Caco-2 (cell line): Measurements from ENCODE around the gene H2BK1. TPM values are rescaled to one million over a fixed set of nuclear protein-coding genes. Genes with fewer than 3 reads are reported as not detected.
A peak's percentile ranks its signal among the peaks of the same experiment; 100 is the strongest.

Source experiments
- BruUV-seq: library from RNA; stranded (reverse); fragments of 400-500 nt; replicated peaks from 2 replicates; lab custom pipeline; 2021; lab: Mats Ljungman, UMichigan
- CTCF ChIA-PET: fragments of 300-600 bp; sonication (Branson Sonifier 250); formaldehyde crosslinking; loops from one replicate; lab custom pipeline; 2022; ENCODE audit warnings: antibody characterized with exemption; lab: Charles Lee
- POLR2A ChIA-PET: fragments of 300-600 bp; sonication (Branson Sonifier 250); formaldehyde crosslinking; loops from one replicate; lab custom pipeline; 2022; ENCODE audit warnings: antibody characterized with exemption; lab: Charles Lee
- DNase-seq, 2 experiments: peaks; one replicate each; pipeline versions ENCODE4 v3.0.0 to v3.0.0-alpha.2; 2020 to 2022
- H3K27me3 ChIP-seq: replicated peaks from 2 replicates; pipeline ENCODE4 v1.6.0; 2011; ENCODE audit warnings: low read length; ENCODE audit not compliant: control insufficient read depth, insufficient read depth
- H3K36me3 ChIP-seq: 2 replicates; pipeline ENCODE4 v1.5.1; 2011; ENCODE audit warnings: low read length; ENCODE audit not compliant: control insufficient read depth, insufficient read depth
- H3K4me1 ChIP-seq: fragments of 250-450 bp; sonication (Bioruptor Pico); 2 replicates; pipeline ENCODE4 v1.5.1; 2020; ENCODE audit warnings: mild to moderate bottlenecking
- H3K4me3 ChIP-seq: 2 replicates; pipeline ENCODE4 v1.5.1; 2011; ENCODE audit warnings: low read depth, mild to moderate bottlenecking, control low read depth, low read length
- H3K9me3 ChIP-seq: fragments of 250-450 bp; sonication (Bioruptor Pico); 2 replicates; pipeline ENCODE4 v1.5.1; 2020; ENCODE audit warnings: mild to moderate bottlenecking, moderate library complexity
- H3K27ac Mint-ChIP-seq: one replicate; pipeline ENCODE4 v1.8.0; 2022; ENCODE audit warnings: mixed read lengths; ENCODE audit not compliant: unreplicated experiment
- H3K27me3 Mint-ChIP-seq: one replicate; pipeline ENCODE4 v1.8.0; 2022; ENCODE audit warnings: mixed read lengths; ENCODE audit not compliant: insufficient read depth, unreplicated experiment
- H3K36me3 Mint-ChIP-seq: one replicate; pipeline ENCODE4 v1.8.0; 2022; ENCODE audit warnings: mild to moderate bottlenecking, mixed read lengths; ENCODE audit not compliant: insufficient read depth, unreplicated experiment
- H3K4me1 Mint-ChIP-seq: one replicate; pipeline ENCODE4 v1.8.0; 2022; ENCODE audit warnings: low read depth, mixed read lengths; ENCODE audit not compliant: unreplicated experiment
- H3K4me3 Mint-ChIP-seq: one replicate; pipeline ENCODE4 v1.8.0; 2022; ENCODE audit warnings: mild to moderate bottlenecking, moderate library complexity, mixed read lengths; ENCODE audit not compliant: unreplicated experiment
- H3K9me3 Mint-ChIP-seq: one replicate; pipeline ENCODE4 v1.8.0; 2022; ENCODE audit warnings: mixed read lengths; ENCODE audit not compliant: unreplicated experiment
- CTCF ChIP-seq, 2 experiments: fragments of 200-600 bp in 1 of 2; IDR thresholded peaks; 1 replicate in 1 of 2; 2 replicates in 1 of 2; pipeline versions ENCODE4 v1.5.1 to v1.8.0; 2011 to 2022; ENCODE audit warnings: antibody characterized with exemption in 1 of 2, control low read depth in 1 of 2, inconsistent platforms in 1 of 2, low read depth in 1 of 2, low read length in 1 of 2, mild to moderate bottlenecking in 1 of 2, moderate library complexity in 1 of 2; ENCODE audit not compliant: insufficient read depth in 1 of 2, severe bottlenecking in 1 of 2, unreplicated experiment in 1 of 2
- intact Hi-C: fragments of 100-400 bp; cut with micrococcal nuclease; formaldehyde crosslinking; loops from one replicate; pipeline ENCODE4 v1.10.0; 2022; ENCODE audit not compliant: unreplicated experiment
- total RNA-seq: library from RNA; stranded (reverse); gene quantifications from 2 replicates; pipeline ENCODE4 v1.2.3, GENCODE V29; 2022

The H2BK1 gene
- total RNA-seq, 1 experiment from 2014 or later: not detected

GRCh38 chr7:151177310-151177709 lies 33.0 kb downstream of the H2BK1 start:
- BruUV-seq: no TSS peak
- peak in 1 of 2 experiments; percentile 20 for DNase-seq
- no peaks in the 10 kb centered on the region for H3K9me3 Mint-ChIP-seq

GRCh38 chr7:151176401-151176800 lies 33.9 kb downstream of the H2BK1 start:
- no peak overlapping the region for H3K27ac Mint-ChIP-seq
- BruUV-seq: no TSS peak
- no peaks in the 10 kb centered on the region for H3K9me3 ChIP-seq
- intact Hi-C loops: no loop called here
- no peaks in the 10 kb centered on the region for H3K36me3 Mint-ChIP-seq
- CTCF ChIA-PET: interaction anchor here (0.8 kb wide), 1 partner anchor 53 kb away, joined by 3 read pairs; no protein-coding TSS in a partner anchor
- no peaks in the 10 kb centered on the region for H3K4me1 ChIP-seq
- TF ChIP-seq CTCF (IDR thresholded peaks at IDR 0.05; ENCODE audit: insufficient read depth in 1 of 2, low read depth in 1 of 2, low read length in 1 of 2, severe bottlenecking in 1 of 2, unreplicated experiment in 1 of 2): no peak
- no peak overlapping the region for H3K4me3 ChIP-seq
- no peak overlapping the region for H3K4me3 Mint-ChIP-seq
- H3K36me3 ChIP-seq: no peaks in the 10 kb centered on the region
- H3K27me3 Mint-ChIP-seq: peaks cover 23% of the 10 kb centered on the region
- POLR2A ChIA-PET: no interaction called here
- H3K4me1 Mint-ChIP-seq: no peaks in the 10 kb centered on the region
- DNase-seq: peak in 1 of 2 experiments; percentile 20
- H3K27me3 ChIP-seq: no peaks in the 10 kb centered on the region
- H3K9me3 Mint-ChIP-seq: no peaks in the 10 kb centered on the region

More at GRCh38 chr7:151177310-151177709, 33.0 kb downstream of the H2BK1 start:
- TF ChIP-seq CTCF (IDR thresholded peaks at IDR 0.05; ENCODE audit: insufficient read depth in 1 of 2, low read depth in 1 of 2, low read length in 1 of 2, severe bottlenecking in 1 of 2, unreplicated experiment in 1 of 2): no peak
- H3K4me3 ChIP-seq: no peak overlapping the region
- CTCF ChIA-PET: interaction anchor here (0.8 kb wide), 1 partner anchor 53 kb away, joined by 3 read pairs; no protein-coding TSS in a partner anchor
- no peaks in the 10 kb centered on the region for H3K27me3 ChIP-seq
- H3K27me3 Mint-ChIP-seq: peaks cover 21% of the 10 kb centered on the region
- no peak overlapping the region for H3K4me3 Mint-ChIP-seq
- no peaks in the 10 kb centered on the region for H3K36me3 ChIP-seq
- H3K4me1 Mint-ChIP-seq: no peaks in the 10 kb centered on the region
- no peaks in the 10 kb centered on the region for H3K9me3 ChIP-seq
- intact Hi-C loops: no loop called here
- H3K27ac Mint-ChIP-seq: no peak overlapping the region
- H3K4me1 ChIP-seq: no peaks in the 10 kb centered on the region
- POLR2A ChIA-PET: no interaction called here
- no peaks in the 10 kb centered on the region for H3K36me3 Mint-ChIP-seq

- no peak overlapping the region for H3K27ac Mint-ChIP-seq
- POLR2A ChIA-PET: no interaction called here
- CTCF ChIA-PET: interaction anchor here (0.9 kb wide), 1 partner anchor 10 kb away, joined by 8 read pairs; no protein-coding TSS in a partner anchor
- DNase-seq: peak; percentile 26 to 40
- no peaks in the 10 kb centered on the region for H3K9me3 ChIP-seq
- no peaks in the 10 kb centered on the region for H3K36me3 ChIP-seq
- BruUV-seq: no TSS peak
- H3K4me1 Mint-ChIP-seq: no peaks in the 10 kb centered on the region
- H3K9me3 Mint-ChIP-seq: no peaks in the 10 kb centered on the region
- no peak overlapping the region for H3K4me3 Mint-ChIP-seq
- intact Hi-C loops: no loop called here
- no peaks in the 10 kb centered on the region for H3K4me1 ChIP-seq
- peaks cover 23% of the 10 kb centered on the region for H3K27me3 Mint-ChIP-seq
- no peak for TF ChIP-seq CTCF (IDR thresholded peaks at IDR 0.05; ENCODE audit: insufficient read depth in 1 of 2, low read depth in 1 of 2, low read length in 1 of 2, severe bottlenecking in 1 of 2, unreplicated experiment in 1 of 2)
- no peaks in the 10 kb centered on the region for H3K27me3 ChIP-seq
- H3K4me3 ChIP-seq: no peak overlapping the region
- H3K36me3 Mint-ChIP-seq: no peaks in the 10 kb centered on the region
These were observed 34.4 kb downstream of the H2BK1 start for GRCh38 chr7:151175793-151176311.
